DND-41 (cell line): ENCODE results near the gene KRT24.

ENCODE experiments used
- ATAC-seq: fragments of 200-7000 bp; cut with Tn5 transposase; 3 replicates; pipeline ENCODE4 v1.9.1; 2021; ENCODE audit warnings: low read depth; ENCODE audit not compliant: insufficient read depth
- DNase-seq: peaks from one replicate; pipeline ENCODE4 v3.0.0-alpha.2; 2020
- H2AFZ ChIP-seq: 2 replicates; pipeline ENCODE4 v1.6.0; 2012; ENCODE audit warnings: low read depth, low read length
- H3K27ac ChIP-seq: 2 replicates; pipeline ENCODE4 v1.5.1; 2012; ENCODE audit warnings: low read length, inconsistent platforms
- H3K27me3 ChIP-seq: fragments of 200-600 bp; sonication (generic); 2 replicates; pipeline ENCODE4 v1.6.0; 2012; ENCODE audit warnings: low read length, mild to moderate bottlenecking, inconsistent platforms; ENCODE audit not compliant: insufficient read depth, poor library complexity
- H3K36me3 ChIP-seq: 2 replicates; pipeline ENCODE4 v1.5.1; 2012; ENCODE audit warnings: low read length, inconsistent platforms; ENCODE audit not compliant: insufficient read depth
- H3K4me1 ChIP-seq: 2 replicates; pipeline ENCODE4 v1.5.1; 2012; ENCODE audit warnings: mild to moderate bottlenecking, low read length; ENCODE audit not compliant: insufficient read depth
- H3K4me2 ChIP-seq: 2 replicates; pipeline ENCODE4 v1.6.0; 2012; ENCODE audit warnings: mild to moderate bottlenecking, moderate library complexity, low read length, inconsistent platforms; ENCODE audit not compliant: insufficient read depth
- H3K4me3 ChIP-seq, 2 experiments: fragments of 200-600 bp in 1 of 2; shearing (Covaris generic) in 1 of 2; 2 replicates each; pipeline ENCODE4 v1.5.1; 2012 to 2016; ENCODE audit warnings: inconsistent platforms in 2 of 2, low read length in 2 of 2, mild to moderate bottlenecking in 2 of 2, low read depth in 1 of 2, moderate library complexity in 1 of 2
- H3K79me2 ChIP-seq: 2 replicates; pipeline ENCODE4 v1.6.0; 2012; ENCODE audit warnings: low read length, inconsistent platforms; ENCODE audit not compliant: insufficient read depth
- H3K9ac ChIP-seq: 2 replicates; pipeline ENCODE4 v1.6.0; 2012; ENCODE audit warnings: low read depth, mild to moderate bottlenecking, inconsistent platforms, low read length, moderate library complexity
- H3K9me3 ChIP-seq: 2 replicates; pipeline ENCODE4 v1.5.1; 2012; ENCODE audit warnings: low read length, moderate library complexity, mild to moderate bottlenecking, inconsistent platforms; ENCODE audit not compliant: insufficient read depth, severe bottlenecking
- H4K20me1 ChIP-seq: 2 replicates; pipeline ENCODE4 v1.6.0; 2012; ENCODE audit warnings: low read length; ENCODE audit not compliant: insufficient read depth
- EZH2 ChIP-seq: IDR thresholded peaks from 3 replicates; pipeline ENCODE4 v1.6.1; 2012; ENCODE audit warnings: borderline replicate concordance, low read depth, mild to moderate bottlenecking, moderate library complexity, low read length, inconsistent platforms; ENCODE audit not compliant: severe bottlenecking
- TF ChIP-seq, protein P1 (sequence below): IDR thresholded peaks from 2 replicates; pipeline ENCODE4 v1.5.1; 2012; ENCODE audit warnings: borderline replicate concordance, low read length, moderate library complexity, mild to moderate bottlenecking; ENCODE audit not compliant: poor library complexity, severe bottlenecking; ENCODE audit errors: extremely low read depth

KRT24 gene

DNA sequence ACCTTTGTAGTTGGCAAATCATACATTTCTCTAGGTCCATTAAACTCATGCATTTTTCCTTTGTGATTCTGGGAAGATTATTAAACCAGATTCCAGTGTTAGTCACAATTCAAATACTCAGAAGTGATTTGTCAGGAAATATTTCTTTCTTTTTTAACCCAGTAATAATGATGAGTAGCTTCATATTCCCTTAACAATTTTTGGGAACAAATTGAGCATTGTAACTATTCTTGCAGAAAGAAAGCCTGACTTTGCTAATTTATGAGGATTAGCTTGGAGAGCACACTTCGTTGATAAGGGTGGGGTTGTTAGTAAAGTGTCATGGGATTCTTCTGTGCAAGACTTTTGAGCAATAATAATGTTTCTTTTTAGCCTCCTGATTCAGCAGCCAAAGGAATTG is 18.7 kb upstream of the KRT24 start:
- H3K79me2 ChIP-seq: no peaks in the 10 kb centered on the region
- TF ChIP-seq, protein P1, sequence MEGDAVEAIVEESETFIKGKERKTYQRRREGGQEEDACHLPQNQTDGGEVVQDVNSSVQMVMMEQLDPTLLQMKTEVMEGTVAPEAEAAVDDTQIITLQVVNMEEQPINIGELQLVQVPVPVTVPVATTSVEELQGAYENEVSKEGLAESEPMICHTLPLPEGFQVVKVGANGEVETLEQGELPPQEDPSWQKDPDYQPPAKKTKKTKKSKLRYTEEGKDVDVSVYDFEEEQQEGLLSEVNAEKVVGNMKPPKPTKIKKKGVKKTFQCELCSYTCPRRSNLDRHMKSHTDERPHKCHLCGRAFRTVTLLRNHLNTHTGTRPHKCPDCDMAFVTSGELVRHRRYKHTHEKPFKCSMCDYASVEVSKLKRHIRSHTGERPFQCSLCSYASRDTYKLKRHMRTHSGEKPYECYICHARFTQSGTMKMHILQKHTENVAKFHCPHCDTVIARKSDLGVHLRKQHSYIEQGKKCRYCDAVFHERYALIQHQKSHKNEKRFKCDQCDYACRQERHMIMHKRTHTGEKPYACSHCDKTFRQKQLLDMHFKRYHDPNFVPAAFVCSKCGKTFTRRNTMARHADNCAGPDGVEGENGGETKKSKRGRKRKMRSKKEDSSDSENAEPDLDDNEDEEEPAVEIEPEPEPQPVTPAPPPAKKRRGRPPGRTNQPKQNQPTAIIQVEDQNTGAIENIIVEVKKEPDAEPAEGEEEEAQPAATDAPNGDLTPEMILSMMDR: no peak
- no peak for TF ChIP-seq EZH2
- H3K4me2 ChIP-seq: no peak overlapping the region
- no peaks in the 10 kb centered on the region for H3K9me3 ChIP-seq
- no peaks in the 10 kb centered on the region for H3K4me1 ChIP-seq
- H2AFZ ChIP-seq: no peak overlapping the region
- ATAC-seq (no peak), DNase-seq (no peak)
- H3K27ac ChIP-seq: no peak overlapping the region
- H4K20me1 ChIP-seq: no peaks in the 10 kb centered on the region
- peaks cover 27% of the 10 kb centered on the region for H3K27me3 ChIP-seq
- no peak overlapping the region for H3K9ac ChIP-seq
- H3K4me3 ChIP-seq: no peak overlapping the region
- no peaks in the 10 kb centered on the region for H3K36me3 ChIP-seq

DNA sequence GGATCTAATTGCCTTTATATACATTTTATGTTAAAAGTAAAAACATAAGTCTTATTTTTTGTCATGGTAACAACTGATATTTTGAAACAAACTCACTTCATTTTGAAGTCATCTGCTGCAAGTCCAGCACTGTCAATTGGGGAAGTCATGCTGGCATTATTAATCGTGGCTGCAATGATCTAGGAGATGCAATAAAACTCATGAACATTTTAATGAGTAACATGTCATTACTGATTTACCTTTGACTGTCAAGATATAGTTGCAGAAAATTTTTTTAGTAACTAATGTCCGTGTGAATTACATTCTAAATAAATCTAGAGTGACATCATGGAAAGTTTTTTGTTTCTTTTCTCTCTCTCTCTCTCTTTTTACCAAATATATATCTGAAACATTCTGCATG is 17.3 kb upstream of the KRT24 start:
- Histone ChIP-seq H3K79me2 (no peaks in the 10 kb centered on the region), H3K4me3 (no peak overlapping the region), H3K4me1 (no peaks in the 10 kb centered on the region), H3K27me3 (peaks cover 23% of the 10 kb centered on the region), H3K27ac (no peak overlapping the region), H3K9me3 (no peaks in the 10 kb centered on the region), H3K9ac (no peak overlapping the region), H2AFZ (no peak overlapping the region), H3K36me3 (no peaks in the 10 kb centered on the region), H4K20me1 (no peaks in the 10 kb centered on the region), H3K4me2 (no peak overlapping the region)
- TF ChIP-seq, protein P1: no peak
- no peak for TF ChIP-seq EZH2
- DNase-seq (no peak), ATAC-seq (no peak)

DNA sequence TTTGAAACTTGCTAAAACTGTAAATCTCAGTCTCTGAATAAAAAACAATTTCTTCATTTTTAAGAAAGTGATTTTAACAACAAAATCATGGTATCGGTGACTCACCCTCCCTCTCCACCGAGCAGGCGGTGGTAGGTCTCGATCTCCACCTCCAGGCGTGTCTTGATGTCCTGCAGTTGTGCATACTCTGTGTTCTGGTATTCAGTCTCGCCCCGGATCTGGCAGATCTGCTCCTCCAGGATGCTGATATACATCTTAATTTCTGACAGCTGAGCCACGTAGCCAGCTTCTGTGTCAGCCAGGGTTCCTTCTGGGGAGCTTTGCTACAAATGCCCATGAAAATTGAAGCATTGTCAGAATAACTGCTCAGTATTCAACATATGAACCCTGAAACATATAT is 15.4 kb upstream of the KRT24 start:
- TF ChIP-seq, protein P1: no peak
- no peak for TF ChIP-seq EZH2
- H3K79me2 ChIP-seq: no peaks in the 10 kb centered on the region
- H3K4me2 ChIP-seq: no peak overlapping the region
- no peak overlapping the region for H3K27ac ChIP-seq
- H3K9me3 ChIP-seq: no peaks in the 10 kb centered on the region
- H3K4me1 ChIP-seq: no peaks in the 10 kb centered on the region
- H3K27me3 ChIP-seq: peaks cover 19% of the 10 kb centered on the region
- DNase-seq: no peak
- no peak overlapping the region for H3K9ac ChIP-seq
- no peak overlapping the region for H2AFZ ChIP-seq
- no peak overlapping the region for H3K4me3 ChIP-seq
- no peaks in the 10 kb centered on the region for H4K20me1 ChIP-seq
- no peaks in the 10 kb centered on the region for H3K36me3 ChIP-seq
- ATAC-seq: no peak

DNA sequence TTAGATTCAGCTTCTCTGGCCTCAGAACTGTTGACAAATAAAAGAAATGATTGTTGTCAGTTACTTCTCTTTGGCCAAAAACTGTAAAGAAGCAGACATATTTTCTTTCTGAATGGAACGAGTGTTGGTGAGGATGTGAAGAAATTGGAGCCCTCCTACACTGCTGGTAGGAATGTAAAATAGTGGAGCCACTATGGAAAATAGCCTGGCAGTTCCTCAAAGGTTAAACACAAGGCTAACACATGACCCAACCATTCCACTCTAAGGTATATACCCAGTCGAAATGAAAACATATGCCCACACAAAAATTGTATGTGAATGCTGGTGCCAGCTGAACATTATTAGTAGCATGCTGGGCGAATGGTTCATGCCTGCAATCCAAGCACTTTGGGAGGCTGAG is 14.2 kb upstream of the KRT24 start:
- Histone ChIP-seq H3K79me2 (no peaks in the 10 kb centered on the region), H3K36me3 (no peaks in the 10 kb centered on the region), H3K4me2 (no peak overlapping the region), H2AFZ (no peak overlapping the region), H3K4me3 (no peak overlapping the region), H3K4me1 (no peaks in the 10 kb centered on the region), H3K27me3 (peaks cover 18% of the 10 kb centered on the region), H4K20me1 (no peaks in the 10 kb centered on the region), H3K9ac (no peak overlapping the region), H3K9me3 (no peaks in the 10 kb centered on the region), H3K27ac (no peak overlapping the region)
- DNase-seq: no peak
- ATAC-seq: no peak
- TF ChIP-seq EZH2: no peak
- TF ChIP-seq, protein P1: no peak
